ENCODE data around the gene GATAD2A.

The GATAD2A gene

DNA sequence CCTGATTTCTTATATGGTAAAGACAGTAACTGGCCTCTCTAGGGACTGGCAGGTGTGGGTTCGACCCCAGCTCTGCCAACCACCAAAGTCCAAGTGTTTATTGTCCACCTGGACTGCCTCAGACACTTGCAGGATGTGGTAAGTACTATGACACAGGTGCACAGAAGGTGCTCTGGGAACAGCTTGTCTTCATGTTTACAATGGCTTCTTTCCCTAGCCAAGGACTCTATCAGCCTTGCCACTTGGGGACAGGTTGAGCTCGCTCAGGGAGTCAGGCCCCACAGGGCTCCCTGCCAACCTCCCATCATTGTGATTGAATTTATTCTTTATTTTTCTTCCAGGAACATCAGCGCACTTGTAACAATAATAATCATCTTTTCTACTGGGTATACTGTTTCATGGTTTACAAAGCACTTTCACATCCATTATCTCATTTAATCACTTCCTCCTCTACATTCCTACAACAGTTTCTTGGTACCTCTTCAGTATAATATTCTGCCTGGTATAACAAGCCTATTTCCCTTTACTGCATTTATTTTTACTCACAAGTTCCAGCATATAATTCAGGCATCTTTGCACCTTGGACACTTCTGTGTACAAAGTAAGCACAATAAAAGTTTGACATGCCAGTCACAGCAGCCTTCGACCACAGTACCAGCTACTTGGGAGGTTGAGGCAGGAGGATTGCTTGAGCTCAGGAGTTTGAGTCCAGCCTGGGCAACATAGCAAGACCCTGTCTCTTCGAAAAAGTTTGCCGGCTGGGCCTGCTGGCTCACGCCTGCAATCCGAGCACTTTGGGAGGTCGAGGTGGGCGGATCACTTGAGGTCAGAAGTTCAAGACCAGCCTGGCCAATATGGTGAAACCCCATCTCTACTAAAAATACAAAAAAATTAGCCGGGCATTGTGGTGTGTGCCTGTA lies 24.2 kb upstream of the GATAD2A start:
- POLR2A ChIA-PET = no interaction called here
- no peak overlapping the region for H3K4me3 ChIP-seq (ENCODE audit: low read depth, low read length)
- TF ChIP-seq, protein P1, sequence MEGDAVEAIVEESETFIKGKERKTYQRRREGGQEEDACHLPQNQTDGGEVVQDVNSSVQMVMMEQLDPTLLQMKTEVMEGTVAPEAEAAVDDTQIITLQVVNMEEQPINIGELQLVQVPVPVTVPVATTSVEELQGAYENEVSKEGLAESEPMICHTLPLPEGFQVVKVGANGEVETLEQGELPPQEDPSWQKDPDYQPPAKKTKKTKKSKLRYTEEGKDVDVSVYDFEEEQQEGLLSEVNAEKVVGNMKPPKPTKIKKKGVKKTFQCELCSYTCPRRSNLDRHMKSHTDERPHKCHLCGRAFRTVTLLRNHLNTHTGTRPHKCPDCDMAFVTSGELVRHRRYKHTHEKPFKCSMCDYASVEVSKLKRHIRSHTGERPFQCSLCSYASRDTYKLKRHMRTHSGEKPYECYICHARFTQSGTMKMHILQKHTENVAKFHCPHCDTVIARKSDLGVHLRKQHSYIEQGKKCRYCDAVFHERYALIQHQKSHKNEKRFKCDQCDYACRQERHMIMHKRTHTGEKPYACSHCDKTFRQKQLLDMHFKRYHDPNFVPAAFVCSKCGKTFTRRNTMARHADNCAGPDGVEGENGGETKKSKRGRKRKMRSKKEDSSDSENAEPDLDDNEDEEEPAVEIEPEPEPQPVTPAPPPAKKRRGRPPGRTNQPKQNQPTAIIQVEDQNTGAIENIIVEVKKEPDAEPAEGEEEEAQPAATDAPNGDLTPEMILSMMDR (IDR thresholded peaks at IDR 0.05; ENCODE audit: insufficient read depth, low read length, missing control alignments) = no peak
- no peak for DNase-seq (ENCODE audit: low read depth, low spot score)
- CTCF ChIA-PET = interaction anchor here (1.1 to 7.0 kb wide), 2 partner anchors 14 to 109 kb away, joined by 5 to 41 read pairs; no protein-coding TSS in a partner anchor

DNA sequence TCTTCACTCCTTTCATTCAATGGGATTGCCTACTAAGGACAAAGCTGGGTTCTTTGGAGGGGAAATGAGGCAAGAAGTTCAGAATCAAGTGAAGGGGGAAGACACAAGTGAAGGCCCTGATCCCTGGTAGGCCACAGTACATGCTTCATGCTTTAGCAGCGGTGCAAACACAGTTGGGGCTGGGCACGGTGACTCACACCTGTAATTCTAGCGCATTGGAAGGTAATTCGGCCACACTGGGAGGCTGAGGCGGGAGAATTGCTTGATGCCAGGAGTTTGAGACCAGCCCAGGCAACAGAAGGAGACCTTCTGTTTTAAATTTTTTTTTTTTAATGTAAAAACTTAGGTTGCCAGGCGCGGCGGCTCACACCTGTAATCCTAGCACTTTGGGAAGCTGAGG lies 23.4 kb upstream of the GATAD2A start:
- no peak overlapping the region for H3K4me3 ChIP-seq (ENCODE audit: low read depth, low read length)
- CTCF ChIA-PET = interaction anchor here (1.7 kb wide), 1 partner anchor 108 kb away, joined by 8 read pairs; no protein-coding TSS in a partner anchor
- TF ChIP-seq, protein P1 (IDR thresholded peaks at IDR 0.05; ENCODE audit: insufficient read depth, low read length, missing control alignments) = no peak
- no peak for DNase-seq (ENCODE audit: low read depth, low spot score)
- POLR2A ChIA-PET = no interaction called here

DNA sequence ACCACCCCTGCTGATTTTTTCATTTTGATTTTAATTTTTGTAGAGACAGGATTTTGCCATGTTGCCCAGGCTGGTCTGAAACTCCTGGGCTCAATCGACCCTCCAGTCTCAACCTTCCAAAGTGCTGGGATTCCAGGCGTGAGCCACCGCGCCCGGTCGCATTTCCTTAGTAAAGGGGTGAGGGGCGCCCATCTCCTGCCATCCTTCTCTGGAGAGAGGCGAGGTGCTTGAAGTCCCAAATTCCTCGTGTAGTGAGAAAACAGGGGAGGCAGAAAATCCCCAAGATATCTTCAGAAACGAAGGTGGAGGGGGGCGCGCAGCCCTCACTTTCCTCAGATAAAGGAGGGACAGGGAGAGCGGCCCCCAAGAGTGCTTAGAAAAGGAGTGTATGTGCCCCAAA lies 21.0 kb upstream of the GATAD2A start:
- TF ChIP-seq, protein P1 (IDR thresholded peaks at IDR 0.05; ENCODE audit: insufficient read depth, low read length, missing control alignments) = no peak
- POLR2A ChIA-PET = interaction anchor here (1.4 kb wide), 1 partner anchor 22 kb away, joined by 5 read pairs; no protein-coding TSS in a partner anchor
- DNase-seq (ENCODE audit: low read depth, low spot score) = no peak
- H3K4me3 ChIP-seq (ENCODE audit: low read depth, low read length) = peak overlapping the region; percentile 60
- CTCF ChIA-PET = interaction anchor here (1.4 to 1.7 kb wide), 2 partner anchors 17 to 106 kb away, joined by 3 to 9 read pairs; no protein-coding TSS in a partner anchor

DNA sequence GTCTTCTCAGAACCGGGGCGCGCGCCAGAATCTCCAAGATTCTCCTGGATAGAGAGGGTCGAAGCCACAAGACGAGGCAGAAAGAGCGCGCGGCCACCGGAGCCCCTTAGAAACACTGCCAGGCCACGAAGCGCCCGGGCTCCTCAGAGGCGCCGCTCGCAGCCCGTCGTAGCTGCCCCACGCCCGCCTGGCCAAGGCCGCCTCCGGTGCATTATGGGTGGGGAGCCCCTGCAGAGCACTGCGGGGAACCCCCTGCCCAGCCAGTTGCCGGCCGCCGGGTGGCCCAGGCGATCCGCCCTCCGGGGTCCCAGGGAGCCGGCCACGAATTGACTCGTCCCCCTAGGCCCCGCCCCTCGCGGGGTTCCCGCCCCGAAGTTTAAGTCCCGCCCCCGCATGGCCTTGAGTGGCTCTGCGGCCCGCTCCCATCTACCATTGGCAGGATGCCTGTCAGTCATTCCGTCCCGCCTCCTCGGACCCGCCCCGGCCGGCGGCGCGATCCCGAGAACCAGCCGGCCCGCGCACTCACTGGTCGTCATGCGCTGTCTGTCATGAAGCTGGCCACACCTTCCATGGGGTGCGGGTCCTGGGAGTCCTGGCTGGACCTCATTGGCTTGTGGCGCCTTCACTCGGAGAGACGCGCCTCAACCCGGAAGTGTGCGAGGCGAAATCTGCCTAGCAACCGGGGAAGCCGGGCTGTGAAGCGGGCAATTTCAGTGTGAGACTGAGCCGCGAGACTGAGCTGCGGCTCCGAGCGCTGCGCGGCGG lies 20.2 kb upstream of the GATAD2A start:
- CTCF ChIA-PET = interaction anchor here (1.4 to 1.7 kb wide), 3 partner anchors 18 to 105 kb away, joined by 3 to 9 read pairs (median 7); partner anchors contain the start of gene GATAD2A
- POLR2A ChIA-PET = interaction anchor here (0.8 to 1.4 kb wide), 6 partner anchors 12 to 103 kb away, joined by 3 to 9 read pairs (median 4); partner anchors contain the start of gene GATAD2A
- TF ChIP-seq, protein P1 (IDR thresholded peaks at IDR 0.05; ENCODE audit: insufficient read depth, low read length, missing control alignments) = peak; percentile 11
- DNase-seq (ENCODE audit: low read depth, low spot score) = peak; percentile 97
- peak overlapping the region; percentile 72 for H3K4me3 ChIP-seq (ENCODE audit: low read depth, low read length)

DNA sequence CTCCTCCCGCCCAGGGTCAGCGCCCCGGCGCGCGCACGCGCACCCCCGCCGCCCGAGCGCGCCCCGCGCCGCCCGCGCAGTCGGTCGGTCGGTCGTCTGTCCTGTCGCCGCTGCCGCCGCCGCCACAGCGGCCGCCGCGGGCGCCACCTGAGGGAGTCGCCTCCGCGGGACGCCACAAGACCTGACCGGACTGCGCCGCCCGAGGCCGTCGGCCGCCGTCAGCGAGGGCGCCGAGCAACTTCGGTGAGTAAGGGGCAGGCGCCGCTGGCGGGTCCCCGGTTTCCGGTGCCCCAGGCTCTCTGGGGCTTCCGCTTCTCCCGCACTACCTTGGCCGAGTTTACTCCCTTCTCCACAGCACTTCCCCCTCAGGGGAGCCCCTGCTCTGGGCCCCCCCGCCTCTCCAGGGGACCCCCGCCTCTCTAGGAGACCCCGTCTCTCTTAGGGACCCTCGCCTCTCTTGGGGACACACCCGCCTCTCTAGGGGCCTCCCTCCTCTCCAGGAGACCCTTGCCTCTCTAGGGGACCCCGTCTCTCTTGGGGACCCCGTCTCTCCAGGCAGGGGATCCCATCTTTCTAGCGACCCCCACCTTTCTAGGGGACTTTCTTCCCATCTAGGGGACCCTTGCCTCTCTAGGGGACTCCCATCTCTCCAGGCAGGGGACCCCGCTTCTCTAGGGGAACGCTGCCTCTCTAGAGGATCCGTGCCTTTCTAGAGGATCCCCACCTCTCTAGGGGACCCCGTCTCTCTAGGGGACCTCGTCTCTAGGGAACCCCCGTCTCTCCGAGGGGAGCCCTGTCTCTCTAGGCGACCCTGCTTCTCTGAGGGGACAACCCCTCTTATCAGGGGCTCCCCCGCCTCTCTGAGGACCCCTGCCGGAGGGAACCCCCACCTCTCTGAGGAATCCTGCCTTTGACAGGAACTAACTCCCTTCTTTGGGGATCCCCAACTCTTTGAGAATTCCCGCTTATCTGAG lies 19.3 kb upstream of the GATAD2A start:
- TF ChIP-seq, protein P1 (IDR thresholded peaks at IDR 0.05; ENCODE audit: insufficient read depth, low read length, missing control alignments) = peak; percentile 10
- POLR2A ChIA-PET = interaction anchor here (0.8 to 1.4 kb wide), 6 partner anchors 11 to 102 kb away, joined by 3 to 9 read pairs (median 4); partner anchors contain the start of gene GATAD2A
- peak overlapping the region; percentile 72 for H3K4me3 ChIP-seq (ENCODE audit: low read depth, low read length)
- no peak for DNase-seq (ENCODE audit: low read depth, low spot score)
- CTCF ChIA-PET = interaction anchor here (1.4 to 1.7 kb wide), 2 partner anchors 19 kb away, joined by 7 to 9 read pairs; partner anchors contain the start of gene GATAD2A

Measured in AG04449 (cell line).